HL-60 (cell line): ENCODE results near the gene TBC1D4.

ENCODE experiments used
- DNase-seq, 2 experiments: peaks; one replicate each; pipeline ENCODE4 v3.0.0-alpha.2; 2010 to 2020; ENCODE audit warnings: low read depth in 1 of 2, low spot score in 1 of 2
- H3K27ac ChIP-seq: fragments of 250-450 bp; sonication (Bioruptor Pico); replicated peaks from 2 replicates; pipeline ENCODE4 v1.5.1; 2020; ENCODE audit warnings: mild to moderate bottlenecking, moderate library complexity
- H3K27me3 ChIP-seq: fragments of 250-450 bp; sonication (Bioruptor Pico); 2 replicates; pipeline ENCODE4 v1.5.1; 2021; ENCODE audit warnings: mild to moderate bottlenecking, moderate library complexity; ENCODE audit not compliant: insufficient read depth, poor library complexity, severe bottlenecking
- H3K4me3 ChIP-seq: replicated peaks from 2 replicates; pipeline ENCODE4 v1.5.1; 2011; ENCODE audit warnings: mild to moderate bottlenecking, control low read depth, low read length; ENCODE audit not compliant: insufficient read depth
- CTCF ChIP-seq: IDR thresholded peaks from one replicate; pipeline ENCODE4 v1.5.1; 2011; ENCODE audit warnings: low read length, control low read depth, inconsistent platforms; ENCODE audit not compliant: insufficient read depth
- GABPA ChIP-seq: IDR thresholded peaks from 2 replicates; pipeline ENCODE4 v1.6.1; 2012; ENCODE audit warnings: low read depth
- POLR2AphosphoS5 ChIP-seq: IDR thresholded peaks from 2 replicates; pipeline ENCODE4 v1.6.1; 2012; ENCODE audit warnings: low read depth
- SPI1 ChIP-seq: IDR thresholded peaks from 2 replicates; pipeline ENCODE4 v1.6.1; 2012; ENCODE audit warnings: low read depth, mild to moderate bottlenecking, borderline replicate concordance
- TF ChIP-seq, protein P1 (sequence below): IDR thresholded peaks from 2 replicates; pipeline ENCODE4 v1.6.1; 2012; ENCODE audit warnings: low read depth; ENCODE audit not compliant: insufficient replicate concordance

TBC1D4 gene

GRCh38 chr13:75470676-75471075 lies 11.3 kb downstream of the TBC1D4 start:
- no peak for DNase-seq
- Histone ChIP-seq H3K27me3 (no peaks in the 10 kb centered on the region), H3K4me3 (no peak overlapping the region), H3K27ac (no peak overlapping the region)
- TF ChIP-seq SPI1 (no peak), GABPA (no peak), POLR2AphosphoS5 (no peak), CTCF (no peak)
- TF ChIP-seq, protein P1, sequence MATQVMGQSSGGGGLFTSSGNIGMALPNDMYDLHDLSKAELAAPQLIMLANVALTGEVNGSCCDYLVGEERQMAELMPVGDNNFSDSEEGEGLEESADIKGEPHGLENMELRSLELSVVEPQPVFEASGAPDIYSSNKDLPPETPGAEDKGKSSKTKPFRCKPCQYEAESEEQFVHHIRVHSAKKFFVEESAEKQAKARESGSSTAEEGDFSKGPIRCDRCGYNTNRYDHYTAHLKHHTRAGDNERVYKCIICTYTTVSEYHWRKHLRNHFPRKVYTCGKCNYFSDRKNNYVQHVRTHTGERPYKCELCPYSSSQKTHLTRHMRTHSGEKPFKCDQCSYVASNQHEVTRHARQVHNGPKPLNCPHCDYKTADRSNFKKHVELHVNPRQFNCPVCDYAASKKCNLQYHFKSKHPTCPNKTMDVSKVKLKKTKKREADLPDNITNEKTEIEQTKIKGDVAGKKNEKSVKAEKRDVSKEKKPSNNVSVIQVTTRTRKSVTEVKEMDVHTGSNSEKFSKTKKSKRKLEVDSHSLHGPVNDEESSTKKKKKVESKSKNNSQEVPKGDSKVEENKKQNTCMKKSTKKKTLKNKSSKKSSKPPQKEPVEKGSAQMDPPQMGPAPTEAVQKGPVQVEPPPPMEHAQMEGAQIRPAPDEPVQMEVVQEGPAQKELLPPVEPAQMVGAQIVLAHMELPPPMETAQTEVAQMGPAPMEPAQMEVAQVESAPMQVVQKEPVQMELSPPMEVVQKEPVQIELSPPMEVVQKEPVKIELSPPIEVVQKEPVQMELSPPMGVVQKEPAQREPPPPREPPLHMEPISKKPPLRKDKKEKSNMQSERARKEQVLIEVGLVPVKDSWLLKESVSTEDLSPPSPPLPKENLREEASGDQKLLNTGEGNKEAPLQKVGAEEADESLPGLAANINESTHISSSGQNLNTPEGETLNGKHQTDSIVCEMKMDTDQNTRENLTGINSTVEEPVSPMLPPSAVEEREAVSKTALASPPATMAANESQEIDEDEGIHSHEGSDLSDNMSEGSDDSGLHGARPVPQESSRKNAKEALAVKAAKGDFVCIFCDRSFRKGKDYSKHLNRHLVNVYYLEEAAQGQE: no peak

GRCh38 chr13:75469047-75469446 lies 12.9 kb downstream of the TBC1D4 start:
- Histone ChIP-seq H3K27ac (no peak overlapping the region), H3K27me3 (no peaks in the 10 kb centered on the region), H3K4me3 (no peak overlapping the region)
- DNase-seq: no peak
- TF ChIP-seq SPI1 (no peak), CTCF (no peak), GABPA (no peak), POLR2AphosphoS5 (no peak)
- TF ChIP-seq, protein P1: no peak

GRCh38 chr13:75468602-75469001 lies 13.4 kb downstream of the TBC1D4 start:
- H3K27ac ChIP-seq: no peak overlapping the region
- TF ChIP-seq GABPA: no peak
- TF ChIP-seq SPI1: no peak
- no peak for TF ChIP-seq CTCF
- TF ChIP-seq POLR2AphosphoS5: no peak
- TF ChIP-seq, protein P1: no peak
- DNase-seq: no peak

More at GRCh38 chr13:75468602-75469001, 13.4 kb downstream of the TBC1D4 start:
- H3K4me3 ChIP-seq: no peak overlapping the region
- H3K27me3 ChIP-seq: no peaks in the 10 kb centered on the region
